Colonic mucosa (tissue), 4 donors: ENCODE results near the gene ERMP1. TPM values are rescaled to one million over a fixed set of nuclear protein-coding genes. Genes with fewer than 3 reads are reported as not detected.
"Not testable (repeated sequence)": the region's sequence is repeated elsewhere in the genome, so short reads cannot be mapped to it uniquely, and the experiment has no call there.

ENCODE experiments used
- DNase-seq: peaks from one replicate; pipeline ENCODE4 v3.0.0-alpha.2; 2020
- H3K27ac ChIP-seq: fragments of 200-600 bp; one replicate; pipeline ENCODE4 v1.8.0; 2021
- H3K27me3 ChIP-seq: fragments of 200-600 bp; one replicate; pipeline ENCODE4 v1.8.0; 2021
- H3K36me3 ChIP-seq: fragments of 200-600 bp; one replicate; pipeline ENCODE4 v1.8.0; 2021
- H3K4me1 ChIP-seq: fragments of 200-600 bp; one replicate; pipeline ENCODE4 v1.8.0; 2021; ENCODE audit warnings: mild to moderate bottlenecking
- H3K4me3 ChIP-seq: fragments of 200-600 bp; one replicate; pipeline ENCODE4 v1.8.0; 2021
- H3K9ac ChIP-seq, 2 donors: one replicate each; pipeline ENCODE4 v1.7.0; 2013; ENCODE audit warnings: control low read depth in 2 of 2, low read depth in 2 of 2, low read length in 2 of 2
- H3K9me3 ChIP-seq: fragments of 200-600 bp; one replicate; pipeline ENCODE4 v1.8.0; 2021
- CTCF ChIP-seq: fragments of 200-600 bp; IDR thresholded peaks from one replicate; pipeline ENCODE4 v1.8.0; 2022; ENCODE audit warnings: antibody characterized with exemption, mild to moderate bottlenecking
- intact Hi-C: fragments of 100-400 bp; cut with DNase I; formaldehyde crosslinking; loops from one replicate; pipeline ENCODE4 v1.14.1; 2022
- total RNA-seq, 2 donors: library from RNA; stranded (reverse); fragmentation: NEBNext Ultra II Directional in 1 of 2; extraction: Animal tissue kit (Norgen Biotek cat#: 25700) in 1 of 2; gene quantifications; one replicate each; pipeline ENCODE4 v1.2.1, GENCODE V29; 2021
- donor health status: healthy.
- donor health status: DM: no; HTN: no; CAD: no.
- donor health status: DM: no; HTN: no; CAD: no.

ERMP1 gene
- 10 to 100 TPM; 47.3 to 50.8 TPM for total RNA-seq

- Histone ChIP-seq H3K36me3 (no peaks in the 10 kb centered on the region), H3K9ac (peak within 1 kb of the TSS; percentile 86 to 88), H3K4me1 (peaks cover 5% of the 10 kb centered on the region), H3K27me3 (no peaks in the 10 kb centered on the region), H3K9me3 (no peaks in the 10 kb centered on the region), H3K4me3 (peak within 1 kb of the TSS; percentile 74), H3K27ac (peak within 1 kb of the TSS; percentile 74)
- peak; percentile 93 for DNase-seq
- intact Hi-C loops: loop anchor here (10.0 kb wide), 1 partner anchor 1148 kb away; no protein-coding TSS in a partner anchor
- TF ChIP-seq CTCF: peak; percentile 89
Observed at GRCh38 chr9:5832538-5833529, at the start of gene ERMP1. TSS of gene ERMP1 (minus strand) at chr9:5833117. CDS start at chr9:5833027, 90 bp downstream.

- H3K4me1 ChIP-seq, H3K9me3 ChIP-seq, H3K36me3 ChIP-seq, H3K27me3 ChIP-seq, intact Hi-C loops, H3K27ac ChIP-seq, H3K9ac ChIP-seq, DNase-seq, H3K4me3 ChIP-seq: not testable (repeated sequence)
Observed at GRCh38 chr9:5882244-5883012, 49.5 kb upstream of the ERMP1 start.

GRCh38 chr9:5879419-5880181 lies 46.7 kb upstream of the ERMP1 start:
- DNase-seq: no peak
- Histone ChIP-seq H3K36me3 (no peaks in the 10 kb centered on the region), H3K27ac (no peak overlapping the region), H3K9me3 (no peaks in the 10 kb centered on the region), H3K9ac (no peak overlapping the region), H3K27me3 (no peaks in the 10 kb centered on the region), H3K4me3 (no peak overlapping the region), H3K4me1 (no peaks in the 10 kb centered on the region)
- intact Hi-C loops: no loop called here
- TF ChIP-seq CTCF: no peak

DNA sequence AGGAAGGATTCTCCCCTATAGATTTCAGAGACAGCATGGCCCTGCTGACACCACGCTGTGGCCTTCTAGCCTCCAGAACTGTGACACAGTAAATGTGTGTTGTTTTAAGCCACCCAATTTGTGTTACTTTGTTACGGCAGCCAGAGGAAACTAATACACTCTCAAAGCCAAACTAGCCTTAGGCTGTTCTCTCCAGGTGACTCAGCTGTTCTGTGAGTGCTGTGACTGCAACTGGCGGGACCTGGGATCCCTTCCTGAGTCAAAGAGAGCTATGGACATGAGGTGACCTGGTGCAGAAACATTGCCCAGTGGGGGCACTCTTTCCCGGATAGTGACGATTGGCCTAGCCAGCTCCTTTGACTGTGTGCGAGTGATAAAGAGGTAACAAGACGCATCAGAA lies 43.8 kb upstream of the ERMP1 start:
- TF ChIP-seq CTCF: no peak
- H3K27ac ChIP-seq: no peak overlapping the region
- H3K36me3 ChIP-seq: no peaks in the 10 kb centered on the region
- no peak for DNase-seq
- H3K4me1 ChIP-seq: no peaks in the 10 kb centered on the region
- intact Hi-C loops: no loop called here
- no peaks in the 10 kb centered on the region for H3K27me3 ChIP-seq
- no peak overlapping the region for H3K4me3 ChIP-seq
- no peaks in the 10 kb centered on the region for H3K9me3 ChIP-seq
- H3K9ac ChIP-seq: no peak overlapping the region

- DNase-seq: no peak
- Histone ChIP-seq H3K27ac (no peak overlapping the region), H3K36me3 (no peaks in the 10 kb centered on the region), H3K4me1 (no peaks in the 10 kb centered on the region), H3K9ac (no peak overlapping the region), H3K9me3 (no peaks in the 10 kb centered on the region), H3K4me3 (no peak overlapping the region), H3K27me3 (no peaks in the 10 kb centered on the region)
- TF ChIP-seq CTCF: no peak
- intact Hi-C loops: no loop called here
Observed at GRCh38 chr9:5876026-5876425, 43.1 kb upstream of the ERMP1 start.
